ENCODE results near the gene CBX3. TPM values are rescaled to one million over a fixed set of nuclear protein-coding genes. Genes with fewer than 3 reads are reported as not detected.

Gene CBX3
- total and polyA plus RNA-seq, 10 of the 15 experiments (the other 5 are each of a cell fraction or from before 2014, with no cell fraction given), result 153 to 307 (median 225) TPM

GRCh38 chr7:26151953-26152781 is 49.4 kb upstream of the CBX3 start, which contains the start of gene NFE2L3 (continued):
- TF ChIP-seq POLR2AphosphoS5 (IDR thresholded peaks at IDR 0.05; ENCODE audit: low read length) (peak; percentile 56; the same call in 1 of the 2 replicates), TCF7 (IDR thresholded peaks at IDR 0.05; ENCODE audit: borderline replicate concordance) (no peak), FOXK2 (IDR thresholded peaks at IDR 0.05) (no peak), ATF7 (IDR thresholded peaks at IDR 0.05; ENCODE audit: low read depth) (no peak), SIN3A (IDR thresholded peaks at IDR 0.05; ENCODE audit: low read depth, low read length) (no peak), SRF (IDR thresholded peaks at IDR 0.05; ENCODE audit: low read depth in 2 of 2, low read length in 2 of 2) (0 out of 4 replicates have a peak, but pooled peaks of 1 of the 2 experiments have one; percentile 6), PBX3 (IDR thresholded peaks at IDR 0.05; ENCODE audit: insufficient replicate concordance, low read depth, low read length) (no peak), CTCF (IDR thresholded peaks at IDR 0.05 in 2 of 3, conservative IDR thresholded peaks at IDR 0.05 in 1 of 3; ENCODE audit: control insufficient read depth in 2 of 3, extremely low read depth in 1 of 3, insufficient read depth in 1 of 3, low read depth in 3 of 3, low read length in 3 of 3) (peak; percentile 6 to 17 (median 9); a peak in 1 of 6 replicates), CHD4 (IDR thresholded peaks at IDR 0.05) (no peak), GABPA (IDR thresholded peaks at IDR 0.05; ENCODE audit: low read depth) (no peak), ZNF384 (IDR thresholded peaks at IDR 0.05; ENCODE audit: borderline replicate concordance, low read depth, low read length) (no peak), TCF12 (IDR thresholded peaks at IDR 0.05; ENCODE audit: low read depth, low read length) (0 out of 2 replicates have a peak, but pooled peaks have one; percentile 5), BCL3 (IDR thresholded peaks at IDR 0.05; ENCODE audit: borderline replicate concordance, insufficient read depth, low read depth, low read length, poor library complexity, severe bottlenecking) (no peak), NFYB (IDR thresholded peaks at IDR 0.05; ENCODE audit: insufficient read depth, low read depth, low read length) (no peak), MYC (IDR thresholded peaks at IDR 0.05; ENCODE audit: insufficient read depth, insufficient read length, insufficient replicate concordance, low read length, severe bottlenecking) (no peak), NFYA (IDR thresholded peaks at IDR 0.05; ENCODE audit: borderline replicate concordance, low read depth, low read length) (no peak), BCLAF1 (IDR thresholded peaks at IDR 0.05) (no peak), KAT2A (conservative IDR thresholded peaks at IDR 0.05; ENCODE audit: control insufficient read depth, low read depth, low read length) (no peak), NBN (IDR thresholded peaks at IDR 0.05) (no peak)

All from GM12878 (cell line).